ENCODE results near the gene CXCL13.
"Not testable (repeated sequence)": the region's sequence is repeated elsewhere in the genome, so short reads cannot be mapped to it uniquely, and the experiment has no call there.

CXCL13 gene

GRCh38 chr4:77605210-77605902 lies at the start of gene CXCL13:
Gene CXCL13, plus strand, starts transcription at chr4:77605820. Its CDS starts 46 bp downstream, at chr4:77605866.
- DNase-seq: peak in 1 of 3 experiments; percentile 11

- DNase-seq: no peak
Measured at GRCh38 chr4:77560170-77560569, 45.5 kb upstream of the CXCL13 start.

- not testable (repeated sequence) for DNase-seq
Measured at GRCh38 chr4:77561720-77562119, 43.9 kb upstream of the CXCL13 start.

GRCh38 chr4:77564231-77564630 lies 41.4 kb upstream of the CXCL13 start:
- peak in 1 of 3 experiments; percentile 10 for DNase-seq

- DNase-seq: no peak
Measured at GRCh38 chr4:77566148-77566547, 39.5 kb upstream of the CXCL13 start.

GRCh38 chr4:77567549-77567948 lies 38.1 kb upstream of the CXCL13 start:
- DNase-seq: no peak

GRCh38 chr4:77570508-77571214 lies 35.0 kb upstream of the CXCL13 start:
- not testable (repeated sequence) for DNase-seq

- no peak for DNase-seq
Measured at GRCh38 chr4:77576351-77576750, 29.3 kb upstream of the CXCL13 start.

GRCh38 chr4:77578145-77578544 lies 27.5 kb upstream of the CXCL13 start:
- no peak for DNase-seq

- DNase-seq: peak in 2 of 3 experiments; percentile 4 to 17
Measured at GRCh38 chr4:77579406-77580076, 26.1 kb upstream of the CXCL13 start.

GRCh38 chr4:77581724-77582123 lies 23.9 kb upstream of the CXCL13 start:
- no peak for DNase-seq

- no peak for DNase-seq
Measured at GRCh38 chr4:77582156-77582555, 23.5 kb upstream of the CXCL13 start.

GRCh38 chr4:77582711-77583110 lies 22.9 kb upstream of the CXCL13 start:
- DNase-seq: no peak

- no peak for DNase-seq
Measured at GRCh38 chr4:77586951-77587383, 18.7 kb upstream of the CXCL13 start.

- DNase-seq: no peak
Measured at GRCh38 chr4:77590482-77590881, 15.1 kb upstream of the CXCL13 start.

- no peak for DNase-seq
Measured at GRCh38 chr4:77591532-77591931, 14.1 kb upstream of the CXCL13 start.

GRCh38 chr4:77593101-77593500 lies 12.5 kb upstream of the CXCL13 start:
- no peak for DNase-seq

GRCh38 chr4:77593993-77594392 lies 11.6 kb upstream of the CXCL13 start:
- DNase-seq: no peak

GRCh38 chr4:77595364-77595973 lies 10.2 kb upstream of the CXCL13 start:
- DNase-seq: no peak

GRCh38 chr4:77599378-77599777 lies 6.2 kb upstream of the CXCL13 start:
- DNase-seq: peak in 2 of 3 experiments; percentile 27 to 29

- peak; percentile 14 to 55 (median 45) for DNase-seq
Measured at GRCh38 chr4:77600521-77601451, 4.8 kb upstream of the CXCL13 start.

GRCh38 chr4:77601614-77602187 lies 3.9 kb upstream of the CXCL13 start:
- no peak for DNase-seq
